GM21825 (cell line): ENCODE measurements around the gene VAT1.

Experiments
- ATAC-seq: cut with Tn5 transposase; IDR thresholded peaks from one replicate; pipeline ENCODE4 v1.9.1; 2021; ENCODE audit warnings: mild to moderate bottlenecking, moderate library complexity; ENCODE audit not compliant: unreplicated experiment

VAT1 gene

GRCh38 chr17:43027091-43028032, 5.2 kb upstream of the VAT1 start:
- ATAC-seq = no peak

- ATAC-seq = no peak
Observed at GRCh38 chr17:43026595-43026994, 4.4 kb upstream of the VAT1 start.

- no peak for ATAC-seq
Observed at GRCh38 chr17:43025766-43026537, 3.8 kb upstream of the VAT1 start.

GRCh38 chr17:43025290-43025657, 3.1 kb upstream of the VAT1 start:
- no peak for ATAC-seq

GRCh38 chr17:43024407-43025289, 2.5 kb upstream of the VAT1 start, which contains the start of gene RND2:
RND2 (plus strand) TSS chr17:43025231; CDS start chr17:43025348, 117 bp downstream.
- ATAC-seq = peak; percentile 42

GRCh38 chr17:43020789-43021740, 1.1 kb downstream of the VAT1 start:
- no peak for ATAC-seq

- no peak for ATAC-seq
Observed at GRCh38 chr17:43020030-43020621, 2.1 kb downstream of the VAT1 start.

- ATAC-seq = no peak
Observed at GRCh38 chr17:43019418-43019817, 2.8 kb downstream of the VAT1 start.

- no peak for ATAC-seq
Observed at GRCh38 chr17:43018932-43019331, 3.3 kb downstream of the VAT1 start.

- ATAC-seq = no peak
Observed at GRCh38 chr17:43018008-43018853, 4.0 kb downstream of the VAT1 start.

GRCh38 chr17:43016216-43016615, 6.0 kb downstream of the VAT1 start:
- ATAC-seq = no peak

GRCh38 chr17:43015579-43015978, 6.6 kb downstream of the VAT1 start:
- ATAC-seq = no peak

- no peak for ATAC-seq
Observed at GRCh38 chr17:43014649-43015542, 7.3 kb downstream of the VAT1 start.

- ATAC-seq = no peak
Observed at GRCh38 chr17:43014020-43014648, 8.1 kb downstream of the VAT1 start.

GRCh38 chr17:43013296-43013695, 8.9 kb downstream of the VAT1 start:
- ATAC-seq = no peak

GRCh38 chr17:43011728-43012472, 10.3 kb downstream of the VAT1 start:
- ATAC-seq = no peak
